NT2/D1 (cell line): ENCODE measurements around the gene MGST1.
"Not testable (repeated sequence)": the region's sequence is repeated elsewhere in the genome, so short reads cannot be mapped to it uniquely, and the experiment has no call there.

ENCODE experiments used
- DNase-seq: peaks from one replicate; pipeline ENCODE4 v3.0.0-alpha.2; 2011; ENCODE audit warnings: low read depth, low spot score
- H3K27me3 ChIP-seq: 2 replicates; pipeline ENCODE4 v1.6.0; 2011; ENCODE audit warnings: mild to moderate bottlenecking; ENCODE audit not compliant: insufficient read length, insufficient read depth
- H3K36me3 ChIP-seq: 2 replicates; pipeline ENCODE4 v1.6.1; 2011; ENCODE audit warnings: mild to moderate bottlenecking, low read length, mixed read lengths; ENCODE audit not compliant: insufficient read depth, insufficient read length
- H3K4me1 ChIP-seq: 2 replicates; pipeline ENCODE4 v1.5.1; 2011; ENCODE audit not compliant: insufficient read depth, insufficient read length
- H3K4me3 ChIP-seq: 2 replicates; pipeline ENCODE4 v1.5.1; 2011; ENCODE audit warnings: low read depth; ENCODE audit not compliant: insufficient read length
- H3K9ac ChIP-seq: 2 replicates; pipeline ENCODE4 v1.6.0; 2011; ENCODE audit warnings: low read depth; ENCODE audit not compliant: insufficient read length
- H3K9me3 ChIP-seq: 2 replicates; pipeline ENCODE4 v1.5.1; 2011; ENCODE audit warnings: mild to moderate bottlenecking, low read length; ENCODE audit not compliant: insufficient read depth
- SUZ12 ChIP-seq: IDR thresholded peaks from 2 replicates; pipeline ENCODE4 v1.6.1; 2011; ENCODE audit not compliant: insufficient read length, insufficient read depth; ENCODE audit errors: extremely low read depth
- YY1 ChIP-seq: IDR thresholded peaks from 2 replicates; pipeline ENCODE4 v1.6.1; 2011; ENCODE audit not compliant: insufficient read length, insufficient read depth
- ZNF274 ChIP-seq: IDR thresholded peaks from 2 replicates; pipeline ENCODE4 v1.6.1; 2011; ENCODE audit warnings: mild to moderate bottlenecking, low read depth, low read length

Gene MGST1

GRCh38 chr12:16384732-16385131, 37.3 kb downstream of the MGST1 start:
- Histone ChIP-seq H3K27me3 (no peaks in the 10 kb centered on the region), H3K9ac (no peak overlapping the region), H3K4me3 (no peak overlapping the region), H3K4me1 (no peaks in the 10 kb centered on the region), H3K36me3 (no peaks in the 10 kb centered on the region), H3K9me3 (peaks cover 4% of the 10 kb centered on the region; the same call in 1 of the 2 replicates)
- TF ChIP-seq SUZ12 (no peak), YY1 (no peak), ZNF274 (no peak)
- DNase-seq: no peak

- Histone ChIP-seq H3K27me3 (no peaks in the 10 kb centered on the region), H3K36me3 (no peaks in the 10 kb centered on the region), H3K9ac (no peak overlapping the region), H3K4me3 (no peak overlapping the region), H3K9me3 (peaks cover 4% of the 10 kb centered on the region; the same call in 1 of the 2 replicates), H3K4me1 (no peaks in the 10 kb centered on the region)
- TF ChIP-seq SUZ12 (no peak), YY1 (no peak), ZNF274 (no peak)
- peak; percentile 78 for DNase-seq
Observed at GRCh38 chr12:16385782-16386646, 38.6 kb downstream of the MGST1 start.

- H3K4me1 ChIP-seq: no peaks in the 10 kb centered on the region
- TF ChIP-seq SUZ12: no peak
- no peak for TF ChIP-seq ZNF274
- TF ChIP-seq YY1: no peak
- H3K4me3 ChIP-seq: no peak overlapping the region
- peaks cover 2% of the 10 kb centered on the region; the same call in 1 of the 2 replicates for H3K9me3 ChIP-seq
- DNase-seq: no peak
- H3K27me3 ChIP-seq: no peaks in the 10 kb centered on the region
- H3K36me3 ChIP-seq: no peaks in the 10 kb centered on the region
- no peak overlapping the region for H3K9ac ChIP-seq
Observed at GRCh38 chr12:16387919-16388318, 40.5 kb downstream of the MGST1 start.

- Histone ChIP-seq H3K27me3 (no peaks in the 10 kb centered on the region), H3K4me1 (no peaks in the 10 kb centered on the region), H3K4me3 (no peak overlapping the region), H3K36me3 (no peaks in the 10 kb centered on the region), H3K9me3 (no peaks in the 10 kb centered on the region), H3K9ac (no peak overlapping the region)
- no peak for DNase-seq
- TF ChIP-seq ZNF274: no peak
- TF ChIP-seq YY1: no peak
- no peak for TF ChIP-seq SUZ12
Observed at GRCh38 chr12:16389594-16389993, 42.1 kb downstream of the MGST1 start.

GRCh38 chr12:16392846-16393535, 45.5 kb downstream of the MGST1 start:
- Histone ChIP-seq H3K36me3 (no peaks in the 10 kb centered on the region), H3K27me3 (no peaks in the 10 kb centered on the region), H3K9ac (no peak overlapping the region), H3K9me3 (no peaks in the 10 kb centered on the region), H3K4me1 (no peaks in the 10 kb centered on the region), H3K4me3 (no peak overlapping the region)
- TF ChIP-seq YY1: no peak
- TF ChIP-seq SUZ12: no peak
- TF ChIP-seq ZNF274: no peak
- no peak for DNase-seq

DNA sequence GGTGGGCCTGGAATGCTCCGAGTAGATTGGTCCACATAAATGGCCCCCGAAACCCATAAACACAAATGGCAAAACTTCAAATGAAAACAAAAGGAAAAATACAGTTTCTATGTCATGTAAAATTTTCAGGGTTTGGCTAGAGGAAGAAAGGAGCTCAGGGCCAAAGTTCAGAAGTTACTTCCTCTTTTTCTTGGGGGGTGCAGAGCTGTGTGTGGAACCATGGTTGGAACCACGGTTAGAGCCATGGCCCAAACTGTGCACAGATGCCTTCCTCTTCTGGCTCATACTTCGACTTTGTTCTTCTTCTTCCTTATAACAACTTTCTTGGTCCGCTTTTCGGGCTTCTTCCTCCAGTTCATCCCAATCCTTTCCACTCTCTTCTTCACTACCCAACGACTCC, 51.7 kb downstream of the MGST1 start:
- TF ChIP-seq ZNF274: no peak
- no peak for TF ChIP-seq SUZ12
- no peak for TF ChIP-seq YY1

DNA sequence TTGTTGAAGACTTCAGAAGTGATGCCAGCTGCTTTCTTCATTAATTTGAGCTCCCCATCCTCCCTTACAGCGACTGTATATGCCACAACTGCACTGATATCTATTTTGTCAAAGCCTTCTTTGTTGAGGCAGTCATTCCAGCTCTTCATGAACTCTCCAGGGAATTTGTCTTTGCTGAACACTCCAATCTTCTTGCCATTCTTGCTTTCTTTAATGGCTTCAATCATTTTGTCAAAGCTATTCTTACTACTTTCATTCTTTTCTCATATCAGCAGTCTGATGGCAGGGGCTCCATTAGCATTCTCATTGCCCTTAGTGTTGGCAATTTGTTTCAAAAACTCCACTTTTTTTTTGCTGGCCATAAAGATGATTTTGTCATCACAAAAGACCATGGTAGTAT, 54.4 kb downstream of the MGST1 start:
- H3K36me3 ChIP-seq, DNase-seq, H3K4me3 ChIP-seq, H3K9me3 ChIP-seq, H3K9ac ChIP-seq, H3K27me3 ChIP-seq, H3K4me1 ChIP-seq: not testable (repeated sequence)

More for the DNA sequence above, 51.7 kb downstream of the MGST1 start:
- no peaks in the 10 kb centered on the region for H3K9me3 ChIP-seq
- no peak overlapping the region for H3K9ac ChIP-seq
- no peaks in the 10 kb centered on the region for H3K4me1 ChIP-seq
- DNase-seq: no peak
- no peak overlapping the region for H3K4me3 ChIP-seq
- H3K36me3 ChIP-seq: no peaks in the 10 kb centered on the region
- H3K27me3 ChIP-seq: no peaks in the 10 kb centered on the region
